Kidney (tissue), 14 donors: ENCODE results near the gene PHF2. TPM values are rescaled to one million over a fixed set of nuclear protein-coding genes. Genes with fewer than 3 reads are reported as not detected.

Experiments used
- DNase-seq, 5 donors: peaks; one replicate each; pipeline ENCODE4 v3.0.0-alpha.2; 2013 to 2020
- FAIRE-seq: peaks from 2 replicates; lab custom pipeline; 2012; peaks lifted over from hg19 to GRCh38; lab: Jason Lieb, UNC
- H3K27ac ChIP-seq, 2 donors: one replicate each; pipeline ENCODE4 v1.7.0; 2013; ENCODE audit warnings: low read depth in 2 of 2, low read length in 2 of 2, inconsistent platforms in 1 of 2
- H3K27me3 ChIP-seq: one replicate; pipeline ENCODE4 v1.7.1; 2013; ENCODE audit warnings: low read length, inconsistent platforms; ENCODE audit not compliant: control insufficient read depth, insufficient read depth
- H3K36me3 ChIP-seq, 3 donors: one replicate each; pipeline versions ENCODE4 v1.7.0 to v1.7.1; 2013; ENCODE audit warnings: low read length in 3 of 3, control low read depth in 1 of 3, inconsistent platforms in 1 of 3; ENCODE audit not compliant: insufficient read depth in 3 of 3, control insufficient read depth in 2 of 3
- H3K4me1 ChIP-seq, 3 donors: one replicate each; pipeline versions ENCODE4 v1.7.0 to v1.7.1; 2013; ENCODE audit warnings: low read length in 3 of 3, inconsistent platforms in 1 of 3, low read depth in 1 of 3; ENCODE audit not compliant: control insufficient read depth in 2 of 3, insufficient read depth in 2 of 3
- H3K4me3 ChIP-seq, 3 donors: one replicate each; pipeline versions ENCODE4 v1.7.0 to v1.8.1; 2013; ENCODE audit warnings: low read length in 3 of 3, control low read depth in 1 of 3, inconsistent platforms in 1 of 3
- H3K9ac ChIP-seq, 3 donors: one replicate each; pipeline versions ENCODE4 v1.7.0 to v1.7.1; 2013; ENCODE audit warnings: low read length in 3 of 3, control low read depth in 1 of 3, inconsistent platforms in 1 of 3
- H3K9me3 ChIP-seq, 3 donors: one replicate each; pipeline versions ENCODE4 v1.7.0 to v1.7.1; 2013; ENCODE audit warnings: low read length in 3 of 3, control low read depth in 1 of 3, inconsistent platforms in 1 of 3; ENCODE audit not compliant: control insufficient read depth in 2 of 3, insufficient read depth in 1 of 3
- CTCF ChIP-seq: IDR thresholded peaks from 3 replicates; pipeline ENCODE4 v1.5.1; 2012; ENCODE audit warnings: mild to moderate bottlenecking, moderate library complexity, borderline replicate concordance; ENCODE audit not compliant: insufficient read depth; ENCODE audit errors: extremely low read depth
- intact Hi-C: fragments of 100-400 bp; cut with DNase I; formaldehyde crosslinking; loops from one replicate; pipeline ENCODE4 v1.11.1; 2022
- polyA plus RNA-seq: library from polyadenylated mRNA; stranded (reverse); fragments of 350-450 nt; fragmentation: Illumina TruSeq; extraction: RNeasy Lipid Tissue Mini Kit (QIAGEN cat#74804); gene quantifications from one replicate; pipeline ENCODE4 v1.2.3, GENCODE V29; 2014; ENCODE audit warnings: low read depth, low replicate concordance; ENCODE audit not compliant: insufficient read depth
- total RNA-seq: library from RNA; stranded (reverse); fragmentation: NEBNext Ultra II Directional; extraction: Animal tissue kit (Norgen Biotek cat#: 25700); gene quantifications from one replicate; pipeline ENCODE4 v1.2.1, GENCODE V29; 2021
- donor health status: control.
- donor health status: control.
- donor health status: control.
- donor health status: control.
- donor health status: control.
- donor health status: DM: yes; HTN: yes; CAD: no.
- donor health status: Normal renal cell carcinoma (clear cell type).

PHF2 gene
- total and polyA plus RNA-seq, 2 donors from 2014 or later, result 10.2 to 30.7 TPM

GRCh38 chr9:93708289-93708986 lies 132.1 kb downstream of the PHF2 start:
- Histone ChIP-seq H3K27ac (no peak overlapping the region), H3K27me3 (no peaks in the 10 kb centered on the region), H3K9ac (no peak overlapping the region), H3K36me3 (no peaks in the 10 kb centered on the region), H3K4me1 (no peaks in the 10 kb centered on the region), H3K4me3 (no peak overlapping the region), H3K9me3 (peaks cover 0 to 3% (median 0%) of the 10 kb centered on the region in 3 donors)
- DNase-seq (no peak), FAIRE-seq (no peak)
- intact Hi-C loops, result no loop called here
- TF ChIP-seq CTCF, result no peak

DNA sequence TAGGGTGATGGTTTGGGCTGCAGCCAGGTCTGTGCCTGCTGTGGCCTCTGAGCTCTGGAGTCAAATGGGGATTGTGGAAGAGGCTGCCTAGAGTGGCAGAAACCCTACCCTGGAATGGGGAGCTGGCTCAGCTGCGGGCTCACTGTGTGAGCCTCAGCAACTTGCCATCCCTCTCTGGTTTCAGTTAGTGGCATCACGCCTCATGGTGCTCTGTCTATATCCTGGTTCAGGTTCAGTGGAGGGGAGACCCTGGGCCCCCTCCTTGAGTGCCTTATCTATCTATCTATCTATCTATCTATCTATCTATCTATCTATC lies 132.6 kb downstream of the PHF2 start:
- FAIRE-seq (no peak), DNase-seq (no peak)
- Histone ChIP-seq H3K4me1 (no peaks in the 10 kb centered on the region), H3K27ac (no peak overlapping the region), H3K9me3 (peaks cover 0 to 3% (median 0%) of the 10 kb centered on the region in 3 donors), H3K9ac (no peak overlapping the region), H3K27me3 (no peaks in the 10 kb centered on the region), H3K4me3 (no peak overlapping the region), H3K36me3 (no peaks in the 10 kb centered on the region)
- TF ChIP-seq CTCF, result no peak
- intact Hi-C loops, result no loop called here

- DNase-seq (no peak), FAIRE-seq (no peak)
- H3K27me3 ChIP-seq, result no peaks in the 10 kb centered on the region
- H3K36me3 ChIP-seq, result no peaks in the 10 kb centered on the region
- peaks cover 0 to 3% (median 0%) of the 10 kb centered on the region in 3 donors for H3K9me3 ChIP-seq
- intact Hi-C loops, result no loop called here
- H3K4me1 ChIP-seq, result no peaks in the 10 kb centered on the region
- no peak for TF ChIP-seq CTCF
- H3K9ac ChIP-seq, result no peak overlapping the region
- H3K27ac ChIP-seq, result no peak overlapping the region
- H3K4me3 ChIP-seq, result no peak overlapping the region
Measured at GRCh38 chr9:93709600-93710369, 133.4 kb downstream of the PHF2 start.
